Stimulated activated CD4-positive, alpha-beta T cell treated with anti-CD3 and anti-CD28 coated beads, Interleukin-1b, Interleukin-23, amount 100 ng/mL, for 48 hours (primary cell): ENCODE measurements around the gene EMILIN1.

Experiments
- DNase-seq: peaks from one replicate; pipeline ENCODE4 v3.0.0-alpha.2; 2020

The EMILIN1 gene

GRCh38 chr2:27078267-27079194 is at the start of gene EMILIN1:
TSS of gene EMILIN1 (plus strand) at chr2:27078615. CDS start at chr2:27079066, 451 bp downstream.
- DNase-seq = no peak

DNA sequence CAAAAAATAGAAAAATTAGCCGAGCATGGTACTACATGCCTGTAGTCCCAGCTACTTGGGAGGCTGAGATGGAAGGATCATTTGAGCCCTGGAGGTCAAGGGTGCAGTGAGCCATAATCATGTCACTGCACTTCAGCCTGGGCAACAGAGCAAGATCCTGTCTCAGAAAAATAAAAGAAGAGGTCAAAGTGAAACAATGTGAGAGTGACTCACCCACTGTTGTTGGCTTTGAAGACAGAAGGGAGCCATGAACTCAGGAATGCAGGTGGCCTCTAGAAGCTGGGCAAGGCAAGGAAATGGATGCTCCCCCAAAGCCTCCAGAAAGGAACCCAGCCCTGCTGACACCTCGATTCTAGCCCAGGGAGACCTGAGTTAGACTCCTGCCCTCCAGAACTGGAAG is 49.4 kb upstream of the EMILIN1 start:
- DNase-seq = no peak

- peak; percentile 83 for DNase-seq
Observed at GRCh38 chr2:27032495-27033252, 45.7 kb upstream of the EMILIN1 start, which contains the start of gene TMEM214. TSS of gene TMEM214 (plus strand) at chr2:27032965. CDS start at chr2:27033016, 51 bp downstream.

DNA sequence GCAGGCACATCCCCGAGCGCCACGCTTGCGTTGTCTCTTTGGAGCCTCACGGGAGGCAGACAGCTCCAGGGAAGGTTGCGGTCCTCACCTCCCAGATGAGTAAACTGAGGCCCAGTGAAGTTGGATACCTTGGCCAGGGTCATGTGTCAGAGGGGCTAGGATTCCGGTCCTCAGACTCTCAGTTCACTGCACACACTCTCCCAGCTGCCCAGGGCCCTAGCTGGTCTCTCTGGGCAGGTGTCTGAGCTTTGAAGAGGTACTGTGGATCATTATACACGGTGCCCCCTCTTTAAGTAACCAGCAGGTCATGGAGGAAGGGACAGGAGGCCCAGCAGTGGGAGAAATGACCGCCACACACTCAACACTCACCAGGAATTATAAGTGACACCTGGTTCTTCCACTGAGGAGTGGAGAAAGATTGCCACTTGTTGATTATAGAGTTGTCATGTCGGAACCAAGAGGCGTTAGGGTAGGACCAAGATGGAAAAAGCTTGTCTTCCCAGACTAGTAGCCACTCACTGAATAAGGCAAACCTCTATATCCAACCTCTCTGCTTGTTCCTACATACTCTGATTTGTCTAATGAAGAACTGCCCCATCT is 45.1 kb upstream of the EMILIN1 start:
- no peak for DNase-seq

DNA sequence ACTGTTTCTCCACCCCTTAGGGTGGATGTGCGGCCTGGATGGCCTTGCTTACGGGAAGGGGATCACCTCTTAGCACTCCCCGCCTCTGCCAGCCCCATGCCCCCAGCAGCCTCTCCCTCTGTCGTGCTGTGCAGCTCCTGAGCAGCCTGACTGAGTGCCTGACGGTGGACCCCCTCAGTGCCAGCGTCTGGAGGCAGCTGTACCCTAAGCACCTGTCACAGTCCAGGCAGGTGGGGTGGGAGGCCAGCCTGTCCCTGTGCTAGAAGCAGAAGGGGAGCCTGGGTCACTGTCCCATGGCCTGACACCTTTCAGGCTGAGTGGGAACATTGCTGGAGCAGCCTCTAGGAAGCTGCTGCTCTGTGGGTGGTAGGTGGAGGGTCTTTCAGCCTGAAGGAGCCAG is 40.4 kb upstream of the EMILIN1 start:
- no peak for DNase-seq

- no peak for DNase-seq
Observed at GRCh38 chr2:27038631-27039339, 39.6 kb upstream of the EMILIN1 start.

- DNase-seq = no peak
Observed at GRCh38 chr2:27039426-27039825, 39.0 kb upstream of the EMILIN1 start.

GRCh38 chr2:27039871-27040270 is 38.5 kb upstream of the EMILIN1 start:
- DNase-seq = no peak

- DNase-seq = no peak
Observed at GRCh38 chr2:27040282-27040681, 38.1 kb upstream of the EMILIN1 start.

- DNase-seq = no peak
Observed at GRCh38 chr2:27041752-27042151, 36.7 kb upstream of the EMILIN1 start.

DNA sequence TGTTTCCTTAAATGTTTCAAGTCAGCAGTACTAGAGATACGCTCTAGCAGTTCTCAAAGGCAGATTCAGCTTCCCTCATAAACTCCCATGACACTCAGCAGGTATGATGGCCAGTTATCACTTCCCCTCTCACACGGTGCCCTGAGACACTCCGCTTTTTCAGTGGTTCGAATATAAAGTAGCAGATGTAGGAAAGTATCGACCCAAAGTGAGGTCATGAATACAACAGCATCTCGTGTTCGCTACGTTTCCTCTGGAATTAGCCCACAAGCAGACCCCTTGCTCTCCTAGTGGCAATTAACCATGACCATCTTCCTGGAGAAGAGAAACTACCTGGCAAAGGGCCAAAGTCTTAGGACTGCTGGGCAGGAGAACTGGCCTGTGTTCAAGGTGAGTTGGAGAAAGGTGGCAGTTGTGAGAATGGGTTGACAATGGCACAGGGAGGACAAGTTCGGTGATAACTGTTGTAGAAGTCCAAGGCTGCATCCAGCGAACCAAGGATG is 36.2 kb upstream of the EMILIN1 start:
- no peak for DNase-seq

DNA sequence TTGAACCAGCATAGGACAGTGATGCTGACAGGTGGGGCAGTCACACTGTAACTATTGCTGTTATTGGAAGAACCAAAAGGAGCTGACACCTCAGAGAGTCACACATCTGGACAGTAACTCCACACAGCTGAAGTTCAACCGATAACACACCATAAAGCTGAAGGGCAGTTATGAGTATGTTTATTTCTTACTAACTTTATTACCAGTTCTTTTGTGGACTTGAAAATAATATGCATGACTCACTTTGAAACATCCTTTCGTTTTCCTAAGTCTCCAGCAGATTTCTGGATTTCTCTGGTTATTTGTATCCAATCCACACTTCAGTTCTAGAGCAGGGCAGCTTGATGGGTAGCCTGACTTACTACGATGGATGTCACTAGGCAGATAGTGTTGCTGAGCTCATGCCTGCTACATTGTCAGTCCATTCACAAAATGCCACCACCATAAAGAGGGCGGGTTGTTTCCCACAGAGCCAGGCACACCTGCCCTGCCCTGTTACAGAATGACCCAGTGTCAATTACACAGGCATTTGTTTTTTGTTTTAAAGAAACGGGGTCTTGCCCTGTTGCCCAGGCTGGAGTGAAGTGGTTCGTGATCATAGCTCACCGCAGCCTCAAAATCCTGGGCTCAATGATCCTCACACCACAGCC is 35.3 kb upstream of the EMILIN1 start:
- no peak for DNase-seq

- peak; percentile 67 for DNase-seq
Observed at GRCh38 chr2:27049422-27050280, 28.8 kb upstream of the EMILIN1 start.

DNA sequence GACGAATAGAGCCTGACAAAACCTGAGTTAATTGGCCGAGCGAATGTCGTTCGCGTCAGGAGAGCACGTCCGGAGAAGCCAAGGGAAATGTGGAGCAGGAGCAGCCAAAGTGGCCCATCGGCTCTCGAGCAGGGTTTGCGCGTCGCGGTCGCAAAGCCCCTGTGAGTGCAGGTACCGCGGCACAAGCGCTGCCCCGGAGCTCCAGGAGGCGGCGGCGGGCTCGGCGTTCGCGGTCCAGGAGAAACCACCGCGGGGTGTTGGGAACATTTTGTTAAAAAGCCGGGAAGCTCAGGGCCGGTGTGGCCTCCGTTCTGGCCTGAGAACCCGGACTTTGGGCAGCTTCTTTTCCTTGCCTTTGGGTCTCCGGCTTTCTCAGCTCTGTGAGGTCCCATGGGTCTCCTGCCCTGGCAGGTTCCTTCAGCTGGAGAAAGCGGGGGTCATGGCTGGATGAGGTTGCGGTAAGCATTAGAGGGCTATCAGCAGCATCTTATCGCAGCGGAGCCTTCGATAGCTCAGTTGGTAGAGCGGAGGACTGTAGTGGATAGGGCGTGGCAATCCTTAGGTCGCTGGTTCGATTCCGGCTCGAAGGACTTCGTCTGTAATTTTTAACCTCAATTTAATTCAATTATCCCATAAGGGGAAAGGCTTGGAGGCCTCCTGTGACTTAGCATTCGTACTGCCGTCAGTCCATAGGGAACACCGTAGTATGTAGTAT is 28.0 kb upstream of the EMILIN1 start:
- DNase-seq = peak; percentile 92

DNA sequence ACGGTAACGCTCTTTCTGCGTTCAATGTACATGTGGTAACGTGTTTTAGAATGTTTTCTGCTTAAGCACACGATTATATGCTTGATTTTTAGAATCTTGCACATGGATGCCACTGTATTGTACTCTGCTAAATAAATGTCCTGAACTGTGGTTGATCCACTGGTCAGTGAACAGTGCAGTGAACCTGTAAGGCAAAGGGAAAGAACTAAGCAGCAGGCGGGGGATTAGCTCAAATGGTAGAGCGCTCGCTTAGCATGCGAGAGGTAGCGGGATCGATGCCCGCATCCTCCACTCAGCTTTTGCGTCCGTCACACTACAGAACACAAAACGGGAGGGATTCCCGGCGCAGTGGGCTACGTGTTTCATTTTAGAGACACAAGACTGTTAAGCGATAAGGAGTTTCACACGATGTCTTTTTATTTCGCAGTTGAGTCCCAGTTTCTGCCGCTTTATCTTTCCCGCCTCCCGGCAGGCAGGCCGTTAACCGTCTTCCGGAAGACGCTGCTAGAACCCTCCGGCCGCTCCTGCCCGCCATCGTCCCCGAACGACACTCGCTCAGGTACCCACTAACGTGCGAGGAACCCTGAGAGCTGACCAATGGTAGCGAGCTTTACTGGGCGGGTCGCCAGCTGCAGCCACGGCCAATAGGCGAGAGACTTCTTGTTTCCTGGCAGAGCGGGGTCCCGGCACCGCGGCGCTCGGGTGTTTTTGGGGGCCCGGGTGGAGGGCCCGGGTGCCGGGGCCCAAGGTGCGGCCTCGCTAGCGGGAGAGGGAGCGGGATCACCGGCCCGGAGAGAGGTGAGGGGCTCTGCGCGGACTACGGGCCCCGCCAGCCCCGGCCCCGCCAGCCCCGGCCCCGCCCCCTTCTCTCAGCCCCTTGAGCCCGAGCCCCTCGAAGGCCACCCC is 27.2 kb upstream of the EMILIN1 start, which contains the start of gene AGBL5:
TSS of gene AGBL5 (plus strand) at position 673 of the 906 bp plus-strand sequence. CDS start 1,291 bp downstream, outside the sequence.
- DNase-seq = peak; percentile 96

GRCh38 chr2:27051902-27052645 is 26.3 kb upstream of the EMILIN1 start:
- DNase-seq = peak; percentile 37

GRCh38 chr2:27053321-27053720 is 25.1 kb upstream of the EMILIN1 start:
- no peak for DNase-seq

DNA sequence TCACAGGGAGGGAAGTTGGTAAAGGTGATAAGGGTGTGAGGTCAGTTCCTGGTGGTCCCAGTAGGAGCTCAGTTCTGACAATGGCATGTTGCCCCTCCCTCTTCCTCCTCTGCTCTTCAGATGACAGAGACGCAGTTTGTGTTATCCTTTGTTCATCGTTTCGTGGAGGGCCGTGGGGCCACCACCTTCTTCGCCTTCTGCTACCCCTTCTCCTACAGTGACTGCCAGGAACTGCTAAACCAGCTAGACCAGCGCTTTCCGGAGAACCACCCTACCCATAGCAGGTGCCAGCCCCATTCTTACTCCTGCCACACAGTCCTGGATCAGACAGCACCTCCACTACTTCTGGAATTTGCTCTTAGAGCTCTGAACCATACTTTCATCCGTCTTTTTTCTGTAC is 24.6 kb upstream of the EMILIN1 start:
- DNase-seq = no peak
